Measurements from ENCODE around the gene NSUN7.

NSUN7 gene

DNA sequence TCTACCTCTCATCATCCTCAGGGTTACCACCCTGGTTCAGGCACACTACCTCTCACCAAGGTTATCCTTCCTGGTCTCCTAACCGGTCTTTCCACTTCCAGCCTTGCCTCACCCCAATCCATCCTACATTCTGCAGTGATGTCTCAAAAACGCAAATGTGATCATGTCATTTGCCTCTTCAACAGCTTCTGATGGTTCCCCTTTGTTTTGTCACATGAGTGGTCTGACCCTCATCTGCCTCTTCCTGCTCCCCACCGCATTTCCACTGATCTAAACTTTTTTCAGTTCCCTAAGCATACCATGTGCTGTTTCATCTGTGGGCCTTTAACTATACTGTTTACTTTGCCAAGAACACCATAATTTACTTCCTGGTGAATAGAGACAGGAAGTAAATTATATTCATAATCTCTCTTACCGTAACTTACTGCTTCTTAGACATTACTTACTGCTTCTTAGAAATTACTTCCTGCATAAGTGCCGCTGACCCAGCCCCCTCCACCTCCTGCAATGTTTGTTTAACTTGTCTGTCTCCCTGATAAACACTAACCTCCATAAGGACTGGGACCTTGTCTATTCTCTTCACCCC lies 27.1 kb upstream of the NSUN7 start:
- ChIA-PET CTCF (no interaction called here), POLR2A (ENCODE audit: low non-redundant PET) (no interaction called here)
- H3K27ac ChIP-seq: no peak overlapping the region
- TF ChIP-seq, protein P1, sequence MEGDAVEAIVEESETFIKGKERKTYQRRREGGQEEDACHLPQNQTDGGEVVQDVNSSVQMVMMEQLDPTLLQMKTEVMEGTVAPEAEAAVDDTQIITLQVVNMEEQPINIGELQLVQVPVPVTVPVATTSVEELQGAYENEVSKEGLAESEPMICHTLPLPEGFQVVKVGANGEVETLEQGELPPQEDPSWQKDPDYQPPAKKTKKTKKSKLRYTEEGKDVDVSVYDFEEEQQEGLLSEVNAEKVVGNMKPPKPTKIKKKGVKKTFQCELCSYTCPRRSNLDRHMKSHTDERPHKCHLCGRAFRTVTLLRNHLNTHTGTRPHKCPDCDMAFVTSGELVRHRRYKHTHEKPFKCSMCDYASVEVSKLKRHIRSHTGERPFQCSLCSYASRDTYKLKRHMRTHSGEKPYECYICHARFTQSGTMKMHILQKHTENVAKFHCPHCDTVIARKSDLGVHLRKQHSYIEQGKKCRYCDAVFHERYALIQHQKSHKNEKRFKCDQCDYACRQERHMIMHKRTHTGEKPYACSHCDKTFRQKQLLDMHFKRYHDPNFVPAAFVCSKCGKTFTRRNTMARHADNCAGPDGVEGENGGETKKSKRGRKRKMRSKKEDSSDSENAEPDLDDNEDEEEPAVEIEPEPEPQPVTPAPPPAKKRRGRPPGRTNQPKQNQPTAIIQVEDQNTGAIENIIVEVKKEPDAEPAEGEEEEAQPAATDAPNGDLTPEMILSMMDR (conservative IDR thresholded peaks at IDR 0.05; ENCODE audit: low read depth): no peak
- DNase-seq (ENCODE audit: low spot score): no peak

DNA sequence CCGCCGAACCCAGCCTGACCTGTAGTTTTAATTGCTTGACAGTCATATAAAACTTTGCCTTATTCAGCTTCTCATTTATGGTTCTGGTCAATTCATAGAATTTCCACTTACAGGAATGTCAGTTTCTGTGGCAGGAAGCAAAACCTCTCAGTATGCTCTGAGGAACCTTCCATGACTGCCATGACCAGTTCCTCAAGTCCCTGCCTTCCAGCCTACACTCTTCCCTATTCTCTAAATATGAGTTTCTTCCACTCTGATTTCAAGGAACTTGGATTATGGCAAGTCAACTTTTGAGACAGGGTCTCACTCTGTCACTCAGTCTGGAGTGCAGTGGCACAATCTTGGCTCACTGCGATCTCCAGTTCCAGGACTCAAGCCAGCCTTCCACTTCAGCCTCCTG lies 26.0 kb upstream of the NSUN7 start:
- CTCF ChIA-PET: no interaction called here

DNA sequence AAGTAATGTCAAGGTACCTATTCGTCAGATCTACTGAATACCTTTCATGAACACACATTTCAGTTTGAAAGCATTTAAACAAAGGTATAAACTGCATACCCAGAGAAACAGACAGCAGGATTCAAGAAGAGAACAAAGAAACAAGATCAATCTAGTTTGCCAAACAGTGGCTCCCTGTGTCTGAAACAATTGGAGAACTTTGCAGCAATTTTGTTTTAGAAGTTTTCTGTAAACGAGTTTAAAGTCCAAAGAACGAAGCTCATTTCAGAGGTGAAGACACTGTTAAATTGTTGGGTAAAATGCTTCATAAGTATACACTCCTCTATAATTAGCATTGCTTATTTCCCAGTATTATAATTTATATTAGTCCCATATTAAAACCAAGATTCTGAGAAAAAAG lies 21.4 kb upstream of the NSUN7 start:
- CTCF ChIA-PET: interaction anchor here (0.7 kb wide), 1 partner anchor 286 kb away, joined by 3 read pairs; no protein-coding TSS in a partner anchor
- POLR2A ChIA-PET (ENCODE audit: low non-redundant PET): no interaction called here

More for the DNA sequence above, 26.0 kb upstream of the NSUN7 start:
- DNase-seq (ENCODE audit: low spot score): no peak
- TF ChIP-seq, protein P1 (conservative IDR thresholded peaks at IDR 0.05; ENCODE audit: low read depth): no peak
- POLR2A ChIA-PET (ENCODE audit: low non-redundant PET): no interaction called here
- H3K27ac ChIP-seq: no peak overlapping the region

DNA sequence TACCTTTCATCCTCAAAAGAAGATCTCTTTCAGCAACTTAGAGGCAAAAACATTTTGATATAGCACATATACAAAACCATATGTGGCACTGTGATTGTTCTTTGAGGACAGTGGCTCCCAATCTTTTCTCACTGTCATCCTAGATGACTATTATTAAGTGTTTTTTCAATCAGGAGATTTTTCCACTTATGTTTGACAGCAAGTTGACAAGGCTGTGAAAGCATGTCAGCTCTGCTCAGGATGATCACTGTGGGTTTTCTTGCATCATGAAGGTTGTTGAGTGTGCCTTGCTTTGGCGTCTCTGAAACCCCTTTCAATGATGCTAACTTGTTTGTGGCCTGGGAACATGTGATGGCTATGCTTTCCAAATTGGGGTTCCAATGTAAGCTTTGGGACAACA lies 20.2 kb upstream of the NSUN7 start:
- no peak overlapping the region for H3K27ac ChIP-seq
- ChIA-PET POLR2A (ENCODE audit: low non-redundant PET) (no interaction called here), CTCF (interaction anchor here (0.9 kb wide), 1 partner anchor 54 kb away, joined by 3 read pairs; no protein-coding TSS in a partner anchor)
- TF ChIP-seq, protein P1 (conservative IDR thresholded peaks at IDR 0.05; ENCODE audit: low read depth): no peak
- no peak for DNase-seq (ENCODE audit: low spot score)

More for the DNA sequence above, 21.4 kb upstream of the NSUN7 start:
- H3K27ac ChIP-seq: no peak overlapping the region
- TF ChIP-seq, protein P1 (conservative IDR thresholded peaks at IDR 0.05; ENCODE audit: low read depth): no peak
- no peak for DNase-seq (ENCODE audit: low spot score)

DNA sequence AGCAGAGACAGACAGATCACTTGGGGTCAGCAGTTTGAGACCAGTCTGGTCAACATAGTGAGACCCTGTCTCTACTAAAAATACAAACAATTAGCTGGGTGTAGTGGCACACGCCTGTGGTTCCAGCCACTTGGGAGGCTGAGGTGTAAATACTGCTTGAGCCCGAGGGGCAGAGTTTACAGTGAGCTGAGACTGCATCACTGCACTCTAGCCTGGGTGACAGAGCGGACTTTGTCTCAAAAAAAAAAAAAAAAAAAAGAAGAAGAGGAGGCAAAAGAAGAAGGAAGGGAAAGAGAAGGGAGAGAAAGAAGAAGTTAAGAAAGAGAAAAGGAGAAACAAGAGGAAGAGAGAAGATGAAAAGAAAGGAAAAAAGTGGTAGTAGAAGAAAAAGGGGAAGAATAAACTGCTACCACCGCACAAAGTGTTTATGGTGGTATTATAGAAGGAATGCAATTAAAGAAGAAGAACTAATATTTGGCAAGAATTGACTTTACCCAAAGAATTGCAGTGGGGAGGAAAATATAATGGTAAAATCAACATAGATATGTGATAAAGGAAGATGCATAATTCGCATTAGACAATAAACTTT lies 19.6 kb upstream of the NSUN7 start:
- no peak overlapping the region for H3K27ac ChIP-seq
- TF ChIP-seq, protein P1 (conservative IDR thresholded peaks at IDR 0.05; ENCODE audit: low read depth): no peak
- CTCF ChIA-PET: no interaction called here
- DNase-seq (ENCODE audit: low spot score): no peak
- POLR2A ChIA-PET (ENCODE audit: low non-redundant PET): no interaction called here

DNA sequence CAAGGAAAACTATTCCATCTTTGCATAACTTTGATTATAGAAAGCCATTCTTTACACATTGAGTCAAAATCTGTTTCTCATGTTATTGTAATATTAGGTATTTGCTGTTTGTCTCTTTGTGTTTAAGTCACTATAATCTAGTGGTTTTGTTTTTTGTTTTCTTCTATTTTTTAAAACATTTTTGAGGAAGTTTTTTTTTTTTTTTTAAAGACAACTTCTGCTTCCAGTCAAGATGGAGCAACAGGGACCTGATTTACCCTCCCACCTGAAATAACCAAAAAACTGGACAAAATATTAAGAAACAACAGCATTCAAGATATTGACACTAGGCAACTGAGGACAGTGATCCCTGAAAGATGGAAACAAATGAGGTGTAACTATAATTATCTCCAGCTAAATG lies 18.4 kb upstream of the NSUN7 start:
- CTCF ChIA-PET: no interaction called here
- POLR2A ChIA-PET (ENCODE audit: low non-redundant PET): no interaction called here
- TF ChIP-seq, protein P1 (conservative IDR thresholded peaks at IDR 0.05; ENCODE audit: low read depth): no peak
- H3K27ac ChIP-seq: no peak overlapping the region
- no peak for DNase-seq (ENCODE audit: low spot score)

Data from RWPE1 (cell line).